SH-SY5Y (cell line): ENCODE measurements around the gene IMMP2L.

Experiments
- GATA2 ChIP-seq: IDR thresholded peaks from 2 replicates; pipeline ENCODE4 v1.6.1; 2011; ENCODE audit warnings: mild to moderate bottlenecking, low read depth, low read length
- GATA3 ChIP-seq: IDR thresholded peaks from 2 replicates; pipeline ENCODE4 v1.6.1; 2011; ENCODE audit warnings: low read depth, mild to moderate bottlenecking, low read length, moderate library complexity

- no peak for TF ChIP-seq GATA2
- TF ChIP-seq GATA3 = no peak
These were observed 52.2 kb downstream of the IMMP2L start for GRCh38 chr7:111510062-111510461.
